Measurements from ENCODE around the gene ZG16.

DNA sequence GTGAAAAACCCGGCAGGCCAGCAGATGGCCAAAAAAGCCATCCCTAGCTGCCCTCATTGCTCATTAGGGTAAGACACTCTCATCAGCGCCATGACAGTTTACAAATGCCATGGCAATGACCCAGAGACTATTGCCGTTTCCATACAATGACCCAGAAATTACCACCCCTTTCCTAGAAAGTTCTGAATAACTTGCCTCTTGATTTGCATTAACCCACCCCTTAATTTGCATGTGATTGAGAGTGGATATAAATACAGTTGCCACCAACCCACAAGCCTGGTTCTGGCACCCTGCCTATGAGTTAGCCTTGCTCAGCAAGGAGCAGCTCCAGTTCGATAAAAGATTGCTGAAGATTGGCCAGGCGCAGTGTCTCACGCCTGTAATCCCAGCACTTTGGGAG is 16.2 kb upstream of the ZG16 start:
- TF ChIP-seq, protein P1, sequence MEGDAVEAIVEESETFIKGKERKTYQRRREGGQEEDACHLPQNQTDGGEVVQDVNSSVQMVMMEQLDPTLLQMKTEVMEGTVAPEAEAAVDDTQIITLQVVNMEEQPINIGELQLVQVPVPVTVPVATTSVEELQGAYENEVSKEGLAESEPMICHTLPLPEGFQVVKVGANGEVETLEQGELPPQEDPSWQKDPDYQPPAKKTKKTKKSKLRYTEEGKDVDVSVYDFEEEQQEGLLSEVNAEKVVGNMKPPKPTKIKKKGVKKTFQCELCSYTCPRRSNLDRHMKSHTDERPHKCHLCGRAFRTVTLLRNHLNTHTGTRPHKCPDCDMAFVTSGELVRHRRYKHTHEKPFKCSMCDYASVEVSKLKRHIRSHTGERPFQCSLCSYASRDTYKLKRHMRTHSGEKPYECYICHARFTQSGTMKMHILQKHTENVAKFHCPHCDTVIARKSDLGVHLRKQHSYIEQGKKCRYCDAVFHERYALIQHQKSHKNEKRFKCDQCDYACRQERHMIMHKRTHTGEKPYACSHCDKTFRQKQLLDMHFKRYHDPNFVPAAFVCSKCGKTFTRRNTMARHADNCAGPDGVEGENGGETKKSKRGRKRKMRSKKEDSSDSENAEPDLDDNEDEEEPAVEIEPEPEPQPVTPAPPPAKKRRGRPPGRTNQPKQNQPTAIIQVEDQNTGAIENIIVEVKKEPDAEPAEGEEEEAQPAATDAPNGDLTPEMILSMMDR (IDR thresholded peaks at IDR 0.05; ENCODE audit: low read depth, low read length): no peak
- no peak for TF ChIP-seq EZH2phosphoT487 (IDR thresholded peaks at IDR 0.05; ENCODE audit: low read depth)
